CD14-positive monocyte (primary cell): Measurements from ENCODE around the gene ARHGAP21. TPM values are rescaled to one million over a fixed set of nuclear protein-coding genes. Genes with fewer than 3 reads are reported as not detected.
A peak's percentile ranks its signal among the peaks of the same experiment; 100 is the strongest.

ENCODE experiments used
- DNase-seq, 3 donors: peaks; one replicate each; pipeline ENCODE4 v3.0.0-alpha.2; 2011 to 2022
- H2AFZ ChIP-seq: 2 replicates; pipeline ENCODE4 v1.6.0; 2012; ENCODE audit warnings: mild to moderate bottlenecking, low read depth, low read length, inconsistent platforms; ENCODE audit not compliant: insufficient read depth, poor library complexity, severe bottlenecking
- H3K27ac ChIP-seq, 2 donors: 1 replicate in 1 of 2; 2 replicates in 1 of 2; pipeline ENCODE4 v1.5.1; 2012 to 2013; ENCODE audit warnings: low read length in 2 of 2, control low read depth in 1 of 2, inconsistent platforms in 1 of 2, low read depth in 1 of 2, mild to moderate bottlenecking in 1 of 2
- H3K27me3 ChIP-seq, 2 donors: one replicate each; pipeline versions ENCODE4 v1.6.0 to v1.6.1; 2011 to 2013; ENCODE audit warnings: low read length in 2 of 2; ENCODE audit not compliant: control insufficient read depth in 2 of 2, insufficient read depth in 2 of 2
- H3K36me3 ChIP-seq, 2 donors: replicated peaks in 1 of 2; 1 replicate in 1 of 2; 2 replicates in 1 of 2; pipeline versions ENCODE4 v1.5.1 to v1.6.1; 2012 to 2013; ENCODE audit warnings: low read length in 2 of 2, control low read depth in 1 of 2, inconsistent platforms in 1 of 2, mild to moderate bottlenecking in 1 of 2; ENCODE audit not compliant: insufficient read depth in 2 of 2, control insufficient read depth in 1 of 2
- H3K4me1 ChIP-seq, 2 donors: 1 replicate in 1 of 2; 2 replicates in 1 of 2; pipeline versions ENCODE4 v1.5.1 to v1.6.1; 2012 to 2013; ENCODE audit warnings: low read length in 2 of 2, control low read depth in 1 of 2, inconsistent platforms in 1 of 2, mild to moderate bottlenecking in 1 of 2, moderate library complexity in 1 of 2; ENCODE audit not compliant: insufficient read depth in 2 of 2, control insufficient read depth in 1 of 2
- H3K4me2 ChIP-seq: replicated peaks from 2 replicates; pipeline ENCODE3; 2012; ENCODE audit warnings: low read length, moderate library complexity, mild to moderate bottlenecking; ENCODE audit not compliant: poor library complexity, severe bottlenecking; ENCODE audit errors: extremely low read depth
- H3K4me3 ChIP-seq, 3 experiments: fragments of 200-600 bp in 1 of 3; sonication (generic) in 1 of 3; replicated peaks in 1 of 3; 1 replicate in 2 of 3; 2 replicates in 1 of 3; pipeline ENCODE4 v1.5.1; 2011 to 2013; ENCODE audit warnings: low read length in 3 of 3, mild to moderate bottlenecking in 3 of 3, control low read depth in 2 of 3, low read depth in 2 of 3, inconsistent platforms in 1 of 3, moderate library complexity in 1 of 3
- H3K79me2 ChIP-seq: 2 replicates; pipeline ENCODE4 v1.6.0; 2012; ENCODE audit warnings: mild to moderate bottlenecking, control low read depth, inconsistent platforms, low read length, moderate library complexity; ENCODE audit not compliant: insufficient read depth
- H3K9ac ChIP-seq: 2 replicates; pipeline ENCODE4 v1.6.0; 2017; ENCODE audit warnings: low read length, mild to moderate bottlenecking; ENCODE audit not compliant: insufficient read depth, poor library complexity, severe bottlenecking
- H3K9me3 ChIP-seq, 2 donors: replicated peaks in 1 of 2; 1 replicate in 1 of 2; 2 replicates in 1 of 2; pipeline versions ENCODE4 v1.5.1 to v1.6.1; 2012 to 2013; ENCODE audit warnings: low read length in 2 of 2, control low read depth in 1 of 2; ENCODE audit not compliant: control insufficient read depth in 1 of 2, insufficient read depth in 1 of 2
- H4K20me1 ChIP-seq: 2 replicates; pipeline ENCODE4 v1.6.0; 2012; ENCODE audit warnings: mild to moderate bottlenecking, low read length, control low read depth, moderate library complexity; ENCODE audit not compliant: insufficient read depth
- H3K27ac Mint-ChIP-seq, 7 donors: one replicate each; pipeline ENCODE4 v1.8.0; 2020; ENCODE audit warnings: mild to moderate bottlenecking in 7 of 7, mixed read lengths in 7 of 7, moderate library complexity in 6 of 7, inconsistent platforms in 2 of 7
- H3K27me3 Mint-ChIP-seq, 3 donors: one replicate each; pipeline ENCODE4 v1.8.0; 2021 to 2022; ENCODE audit warnings: low read depth in 3 of 3, mild to moderate bottlenecking in 3 of 3, mixed read lengths in 3 of 3, moderate library complexity in 3 of 3, inconsistent platforms in 1 of 3
- H3K36me3 Mint-ChIP-seq, 2 donors: one replicate each; pipeline ENCODE4 v1.8.0; 2020; ENCODE audit warnings: mixed read lengths in 2 of 2, inconsistent platforms in 1 of 2, mild to moderate bottlenecking in 1 of 2
- H3K4me1 Mint-ChIP-seq: one replicate; pipeline ENCODE4 v1.8.0; 2020; ENCODE audit warnings: mild to moderate bottlenecking, mixed read lengths
- H3K4me3 Mint-ChIP-seq, 2 donors: one replicate each; pipeline ENCODE4 v1.8.0; 2020; ENCODE audit warnings: mild to moderate bottlenecking in 2 of 2, mixed read lengths in 2 of 2, moderate library complexity in 1 of 2
- H3K9me3 Mint-ChIP-seq, 7 donors: one replicate each; pipeline ENCODE4 v1.8.0; 2020 to 2022; ENCODE audit warnings: mixed read lengths in 7 of 7, mild to moderate bottlenecking in 6 of 7, moderate library complexity in 6 of 7, inconsistent platforms in 2 of 7
- WGBS: methylation state at CpG from one replicate; pipeline ENCODE4 v1.1.5; 2013; ENCODE audit warnings: missing lambda C conversion rate; ENCODE audit not compliant: insufficient coverage; 5-methylcytosine and 5-hydroxymethylcytosine counted together
- intact Hi-C, 2 donors: fragments of 100-400 bp; cut with micrococcal nuclease; formaldehyde crosslinking; loops; one replicate each; pipeline versions ENCODE4 v1.15.0 to v1.15.1; 2023
- polyA plus RNA-seq, 3 donors: library from polyadenylated mRNA; depleted of rRNA in 1 of 3; unstranded in 2 of 3; stranded (reverse) in 1 of 3; fragments of 300-500 nt in 2 of 3; fragments of >200 nt in 1 of 3; fragmentation: Illumina TruSeq in 2 of 3; gene quantifications; 1 replicate in 2 of 3; 2 replicates in 1 of 3; pipeline ENCODE4 v1.2.3, GENCODE V29; 2012 to 2021
- TF ChIP-seq, protein P1 (sequence below): fragments of 200-600 bp; IDR thresholded peaks from one replicate; pipeline ENCODE4 v1.8.0; 2022; ENCODE audit warnings: antibody characterized with exemption, mild to moderate bottlenecking

Gene ARHGAP21
- polyA plus RNA-seq, 3 donors = 2.1 to 20.0 (median 3.4) TPM

DNA sequence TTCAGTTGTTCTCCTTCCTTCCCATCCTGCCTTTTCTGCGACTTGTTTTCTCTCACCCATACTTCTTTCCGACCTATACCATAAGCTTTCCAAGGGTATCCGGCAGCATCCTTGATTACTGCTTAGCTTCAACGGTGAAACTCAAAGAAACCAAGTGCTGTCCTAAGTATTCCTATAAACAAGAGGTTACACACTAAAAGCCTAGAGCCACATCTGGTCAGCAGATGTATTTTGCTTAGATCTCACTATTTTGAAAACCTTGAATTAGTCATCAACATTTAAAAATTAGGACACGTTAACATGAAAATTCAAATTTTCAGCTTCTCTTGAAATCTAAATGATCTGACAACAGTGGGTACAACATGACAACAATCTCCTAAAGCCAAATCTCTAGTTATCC lies 20.0 kb downstream of the ARHGAP21 start:
- peaks cover 70% of the 10 kb centered on the region for H4K20me1 ChIP-seq
- H3K36me3 ChIP-seq = no peaks in the 10 kb centered on the region
- Mint-ChIP-seq H3K27me3 (no peaks in the 10 kb centered on the region), H3K36me3 (no peaks in the 10 kb centered on the region), H3K4me3 (no peak overlapping the region), H3K4me1 (peaks cover 10% of the 10 kb centered on the region), H3K9me3 (peaks cover 0 to 1% (median 0%) of the 10 kb centered on the region in 7 donors), H3K27ac (no peak overlapping the region)
- no peak overlapping the region for H3K27ac ChIP-seq
- H3K79me2 ChIP-seq = peaks cover 28% of the 10 kb centered on the region
- no peak overlapping the region for H3K9ac ChIP-seq
- no peak for DNase-seq
- no peak overlapping the region for H3K4me3 ChIP-seq
- TF ChIP-seq, protein P1, sequence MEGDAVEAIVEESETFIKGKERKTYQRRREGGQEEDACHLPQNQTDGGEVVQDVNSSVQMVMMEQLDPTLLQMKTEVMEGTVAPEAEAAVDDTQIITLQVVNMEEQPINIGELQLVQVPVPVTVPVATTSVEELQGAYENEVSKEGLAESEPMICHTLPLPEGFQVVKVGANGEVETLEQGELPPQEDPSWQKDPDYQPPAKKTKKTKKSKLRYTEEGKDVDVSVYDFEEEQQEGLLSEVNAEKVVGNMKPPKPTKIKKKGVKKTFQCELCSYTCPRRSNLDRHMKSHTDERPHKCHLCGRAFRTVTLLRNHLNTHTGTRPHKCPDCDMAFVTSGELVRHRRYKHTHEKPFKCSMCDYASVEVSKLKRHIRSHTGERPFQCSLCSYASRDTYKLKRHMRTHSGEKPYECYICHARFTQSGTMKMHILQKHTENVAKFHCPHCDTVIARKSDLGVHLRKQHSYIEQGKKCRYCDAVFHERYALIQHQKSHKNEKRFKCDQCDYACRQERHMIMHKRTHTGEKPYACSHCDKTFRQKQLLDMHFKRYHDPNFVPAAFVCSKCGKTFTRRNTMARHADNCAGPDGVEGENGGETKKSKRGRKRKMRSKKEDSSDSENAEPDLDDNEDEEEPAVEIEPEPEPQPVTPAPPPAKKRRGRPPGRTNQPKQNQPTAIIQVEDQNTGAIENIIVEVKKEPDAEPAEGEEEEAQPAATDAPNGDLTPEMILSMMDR = no peak
- no peaks in the 10 kb centered on the region for H3K27me3 ChIP-seq
- peaks cover 16 to 23% of the 10 kb centered on the region in 2 donors for H3K4me1 ChIP-seq
- H3K4me2 ChIP-seq = no peak overlapping the region
- WGBS = 94% methylated on average over 4 of the region's 5 CpGs
- no peak overlapping the region for H2AFZ ChIP-seq
- no peaks in the 10 kb centered on the region for H3K9me3 ChIP-seq
- intact Hi-C loops = no loop called here

GRCh38 chr10:24701447-24701846 lies 22.2 kb downstream of the ARHGAP21 start:
- Histone ChIP-seq H3K27me3 (no peaks in the 10 kb centered on the region), H3K9ac (no peak overlapping the region), H2AFZ (no peak overlapping the region), H3K4me2 (no peak overlapping the region), H4K20me1 (peaks cover 59% of the 10 kb centered on the region), H3K9me3 (no peaks in the 10 kb centered on the region), H3K79me2 (peaks cover 28% of the 10 kb centered on the region), H3K4me1 (peaks cover 11 to 17% of the 10 kb centered on the region in 2 donors), H3K36me3 (no peaks in the 10 kb centered on the region), H3K4me3 (no peak overlapping the region), H3K27ac (no peak overlapping the region)
- WGBS = 0% methylated on average over 1 of the region's 3 CpGs
- peaks cover 0 to 1% (median 0%) of the 10 kb centered on the region in 7 donors for H3K9me3 Mint-ChIP-seq
- TF ChIP-seq, protein P1 = no peak
- peaks cover 0 to 3% (median 1%) of the 10 kb centered on the region in 3 donors for H3K27me3 Mint-ChIP-seq
- H3K27ac Mint-ChIP-seq = peak overlapping the region in 1 of 7 donors; percentile 41
- H3K4me1 Mint-ChIP-seq = peaks cover 10% of the 10 kb centered on the region
- intact Hi-C loops = no loop called here
- peak in 2 of 3 donors; percentile 16 to 26 for DNase-seq
- no peak overlapping the region for H3K4me3 Mint-ChIP-seq
- no peaks in the 10 kb centered on the region for H3K36me3 Mint-ChIP-seq
